HG02610 (cell line): ENCODE data around the gene SLC35D2.
A peak's percentile ranks its signal among the peaks of the same experiment; 100 is the strongest.

Experiments used
- ATAC-seq: cut with Tn5 transposase; IDR thresholded peaks from one replicate; pipeline ENCODE4 v1.9.1; 2021; ENCODE audit warnings: mild to moderate bottlenecking, moderate library complexity; ENCODE audit not compliant: unreplicated experiment

The SLC35D2 gene

GRCh38 chr9:96383165-96383942, at the start of gene SLC35D2:
Gene SLC35D2, minus strand, starts transcription at chr9:96383711. Its CDS starts 77 bp downstream, at chr9:96383634.
- peak; percentile 63 for ATAC-seq

GRCh38 chr9:96430377-96430776, 46.9 kb upstream of the SLC35D2 start:
- no peak for ATAC-seq

- no peak for ATAC-seq
Observed at GRCh38 chr9:96429732-96430131, 46.2 kb upstream of the SLC35D2 start.

GRCh38 chr9:96425500-96426169, 42.1 kb upstream of the SLC35D2 start:
- no peak for ATAC-seq

- no peak for ATAC-seq
Observed at GRCh38 chr9:96423985-96424336, 40.5 kb upstream of the SLC35D2 start.

- ATAC-seq, result no peak
Observed at GRCh38 chr9:96423322-96423984, 39.9 kb upstream of the SLC35D2 start.

GRCh38 chr9:96420468-96421219, 37.1 kb upstream of the SLC35D2 start:
- ATAC-seq, result no peak

GRCh38 chr9:96419691-96419969, 36.1 kb upstream of the SLC35D2 start:
- no peak for ATAC-seq

GRCh38 chr9:96418920-96419690, 35.6 kb upstream of the SLC35D2 start:
- peak; percentile 32 for ATAC-seq

- peak; percentile 69 for ATAC-seq
Observed at GRCh38 chr9:96418083-96418919, 34.8 kb upstream of the SLC35D2 start, which contains the start of gene ZNF367. Gene ZNF367, minus strand, starts transcription at chr9:96418370. Its CDS starts 338 bp downstream, at chr9:96418032.

- no peak for ATAC-seq
Observed at GRCh38 chr9:96417661-96418082, 34.2 kb upstream of the SLC35D2 start.

- peak; percentile 13 for ATAC-seq
Observed at GRCh38 chr9:96417051-96417586, 33.6 kb upstream of the SLC35D2 start.

- ATAC-seq, result peak; percentile 27
Observed at GRCh38 chr9:96413302-96414221, 30.1 kb upstream of the SLC35D2 start.

GRCh38 chr9:96412174-96412913, 28.8 kb upstream of the SLC35D2 start:
- ATAC-seq, result no peak

- ATAC-seq, result no peak
Observed at GRCh38 chr9:96411129-96411838, 27.8 kb upstream of the SLC35D2 start.

GRCh38 chr9:96408409-96409280, 25.1 kb upstream of the SLC35D2 start:
- ATAC-seq, result no peak
